Medulla oblongata (tissue), 1 donor: ENCODE measurements around the gene DDX39B.
"Not testable (repeated sequence)": the region's sequence is repeated elsewhere in the genome, so short reads cannot be mapped to it uniquely, and the experiment has no call there.

Experiments used
- DNase-seq: peaks from one replicate; pipeline ENCODE4 v3.0.0-alpha.2; 2015; ENCODE audit errors: extremely low spot score

The DDX39B gene

DNA sequence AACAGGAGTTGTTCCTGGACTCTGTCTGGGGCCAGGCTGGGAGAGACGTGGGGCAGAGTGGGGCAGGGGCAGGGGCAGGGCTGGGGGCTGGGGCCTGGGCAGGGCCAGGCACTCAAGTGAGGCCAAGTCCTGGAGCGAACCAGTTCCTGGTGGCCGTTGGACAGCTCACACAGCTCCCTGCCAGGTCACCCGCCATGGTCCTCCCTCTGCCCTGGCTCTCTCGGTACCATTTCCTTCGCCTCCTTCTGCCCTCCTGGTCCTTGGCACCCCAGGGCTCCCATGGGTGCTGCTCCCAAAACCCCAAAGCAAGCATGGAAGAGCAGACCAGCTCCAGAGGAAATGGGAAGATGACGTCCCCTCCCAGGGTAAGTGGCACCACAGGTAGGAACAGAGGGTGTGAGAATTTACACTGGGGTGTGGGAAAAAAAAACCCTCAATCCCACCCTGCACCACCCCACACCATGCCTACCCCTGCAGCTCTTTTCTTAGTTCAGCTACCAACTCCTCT lies 12.9 kb downstream of the DDX39B start, which contains the start of gene MCCD1:
Gene MCCD1, plus strand, starts transcription at position 142 of the 508 bp plus-strand sequence. Its CDS starts 53 bp downstream, at position 195.
- DNase-seq = no peak

DNA sequence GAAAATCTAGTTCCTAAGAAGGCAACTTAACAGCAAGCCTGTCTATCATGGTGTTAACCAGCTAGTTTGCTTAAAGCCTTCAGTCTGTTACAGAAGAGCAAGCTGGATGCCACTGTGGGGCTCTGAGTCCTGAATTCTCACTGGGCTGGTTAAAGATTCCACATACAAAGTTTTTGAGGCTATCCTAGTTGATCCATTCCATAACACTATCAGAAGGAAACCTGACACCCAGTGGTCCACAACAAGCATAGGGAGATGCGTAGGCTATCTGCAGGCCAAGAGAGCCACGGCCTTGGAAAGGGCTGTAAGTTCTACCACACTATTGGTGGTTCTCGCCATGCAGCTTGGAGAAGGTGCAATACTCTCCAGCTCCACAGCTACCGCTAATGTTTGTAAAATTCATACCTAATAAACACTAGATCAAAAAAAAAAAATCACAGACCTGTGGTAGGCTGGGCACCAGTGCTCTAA lies 13.5 kb downstream of the DDX39B start:
- no peak for DNase-seq

DNA sequence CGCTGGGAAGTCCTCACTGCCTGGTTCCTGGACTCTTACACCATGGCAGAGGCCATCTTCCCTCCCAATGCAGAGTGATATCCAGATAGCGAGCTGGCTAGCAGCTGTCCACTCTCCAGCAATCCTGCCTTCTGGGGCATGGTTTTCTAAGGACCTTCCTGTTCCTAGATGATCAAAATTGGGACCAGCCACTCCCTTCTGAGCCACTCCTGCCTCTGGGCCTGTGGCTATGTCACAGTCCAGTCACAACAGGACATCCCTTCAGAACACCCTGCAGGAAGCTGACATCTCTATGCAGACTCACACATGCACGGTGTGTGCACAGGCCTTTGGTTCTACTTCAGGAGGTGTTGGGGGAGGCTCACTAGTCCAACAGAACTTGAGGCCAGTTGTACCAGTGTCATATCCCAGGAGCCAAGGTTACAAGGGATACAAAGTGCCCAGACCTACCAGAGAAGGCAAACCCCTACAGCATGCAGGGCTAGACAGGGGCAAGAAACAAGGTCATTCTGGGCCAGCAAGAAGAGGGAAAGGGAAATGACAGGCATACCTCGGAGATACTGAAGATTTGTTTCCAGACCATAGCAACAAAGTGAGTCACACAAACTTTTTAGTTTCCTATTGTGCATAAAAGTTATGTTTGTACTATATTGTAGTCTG lies 15.7 kb downstream of the DDX39B start:
- DNase-seq = no peak

DNA sequence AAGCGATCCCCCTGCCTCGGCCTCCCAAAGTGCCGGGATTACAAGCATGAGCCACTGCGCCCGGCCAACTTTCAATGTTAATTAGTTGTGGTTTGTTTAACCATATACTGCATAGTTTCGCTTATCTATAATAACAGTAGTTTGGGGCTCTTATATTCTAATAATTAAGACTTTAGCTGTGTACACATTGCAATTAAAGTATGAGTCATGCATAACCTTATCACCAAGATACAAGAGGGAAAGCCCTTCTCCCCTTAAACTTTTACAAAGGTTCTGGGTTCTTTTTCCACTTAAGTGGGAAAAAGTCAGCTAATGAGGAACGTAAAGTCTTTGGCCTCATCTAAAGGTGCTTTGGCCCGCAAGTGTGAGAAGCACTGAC lies 16.3 kb downstream of the DDX39B start:
- no peak for DNase-seq

DNA sequence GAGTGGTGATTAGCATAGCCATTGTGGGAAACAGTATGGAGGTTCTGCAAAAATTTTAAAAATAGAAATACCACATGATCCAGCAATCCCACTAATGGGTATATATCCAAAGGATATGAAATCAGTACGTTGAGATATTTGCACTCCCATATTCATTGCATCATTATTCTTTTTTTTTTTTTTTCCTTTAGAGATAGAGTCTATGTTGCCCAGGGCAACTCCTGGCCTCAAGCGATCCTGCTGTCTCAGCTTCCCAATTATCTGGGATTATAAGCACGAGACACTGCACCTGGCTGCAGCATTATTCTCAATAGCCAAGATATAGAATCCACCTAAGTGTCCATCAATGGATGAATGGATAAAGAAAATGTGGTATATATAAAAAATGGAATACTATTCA lies 20.0 kb downstream of the DDX39B start:
- DNase-seq = no peak

DNA sequence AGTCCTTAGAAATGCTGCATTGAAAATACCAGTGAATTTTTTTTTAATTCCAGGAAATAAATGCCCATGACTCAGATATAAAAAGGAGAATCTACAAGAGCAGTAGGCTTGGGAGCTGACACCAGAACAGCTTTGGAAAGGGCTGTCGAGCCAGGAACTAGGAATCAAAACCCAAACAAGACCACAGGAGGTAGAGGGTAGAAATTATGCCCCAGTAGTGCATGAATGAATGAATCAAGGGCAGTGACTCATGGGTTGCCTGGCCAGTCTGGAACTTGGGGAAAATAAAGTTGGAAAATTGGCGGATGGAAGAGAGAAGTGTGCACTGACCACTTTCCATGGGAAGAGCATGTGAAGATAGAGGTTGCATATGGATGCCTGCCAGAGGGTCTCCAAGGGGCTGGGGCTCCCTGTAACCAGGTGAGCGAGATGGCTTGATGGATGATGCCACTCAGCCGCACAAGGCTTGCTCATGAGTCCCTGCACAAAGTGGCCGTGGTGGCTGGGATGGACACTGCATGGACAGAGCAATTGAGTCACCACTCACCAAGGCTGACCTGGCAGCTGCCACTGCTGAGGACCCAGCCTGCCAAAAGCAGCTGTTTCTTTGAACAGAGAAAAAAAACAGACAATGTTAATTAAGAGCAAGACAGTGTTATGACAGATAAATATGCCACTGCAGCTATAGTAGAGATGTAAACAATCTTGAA lies 28.2 kb downstream of the DDX39B start:
- no peak for DNase-seq

DNA sequence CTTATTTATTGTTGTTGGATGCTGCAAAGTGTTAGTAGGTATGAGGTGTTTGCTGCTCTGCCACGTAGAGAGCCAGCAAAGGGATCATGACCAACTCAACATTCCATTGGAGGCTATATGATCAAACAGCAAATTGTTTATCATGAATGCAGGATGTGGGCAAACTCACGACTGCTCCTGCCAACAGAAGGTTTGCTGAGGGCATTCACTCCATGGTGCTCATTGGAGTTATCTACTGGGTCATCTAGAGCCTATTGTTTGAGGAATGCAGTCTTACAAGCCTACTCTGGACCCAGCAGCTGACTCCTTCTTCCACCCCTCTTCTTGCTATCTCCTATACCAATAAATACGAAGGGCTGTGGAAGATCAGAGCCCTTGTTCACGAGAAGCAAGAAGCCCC lies 31.8 kb downstream of the DDX39B start:
- DNase-seq = no peak

DNA sequence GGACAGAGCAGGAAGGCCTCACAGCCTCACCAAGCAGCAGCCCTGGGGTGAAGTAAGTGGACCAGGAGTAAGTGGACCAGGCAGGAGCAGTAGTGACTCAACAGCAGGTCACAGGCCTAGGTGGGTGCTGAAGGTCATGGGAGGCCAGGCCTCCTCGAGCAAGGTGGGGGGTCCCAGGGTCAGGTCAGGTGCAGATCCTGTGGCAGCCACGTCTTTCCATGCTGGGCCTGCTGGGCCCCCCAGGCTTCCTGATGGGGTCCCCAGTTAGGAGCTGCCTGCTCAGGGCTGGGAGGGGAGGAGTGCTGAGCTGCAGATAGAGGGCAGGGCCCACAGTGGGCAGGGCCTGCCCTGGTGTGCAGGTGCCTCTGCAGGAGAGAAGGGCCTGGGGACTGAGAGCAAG lies 32.8 kb downstream of the DDX39B start:
- DNase-seq = not testable (repeated sequence)

DNA sequence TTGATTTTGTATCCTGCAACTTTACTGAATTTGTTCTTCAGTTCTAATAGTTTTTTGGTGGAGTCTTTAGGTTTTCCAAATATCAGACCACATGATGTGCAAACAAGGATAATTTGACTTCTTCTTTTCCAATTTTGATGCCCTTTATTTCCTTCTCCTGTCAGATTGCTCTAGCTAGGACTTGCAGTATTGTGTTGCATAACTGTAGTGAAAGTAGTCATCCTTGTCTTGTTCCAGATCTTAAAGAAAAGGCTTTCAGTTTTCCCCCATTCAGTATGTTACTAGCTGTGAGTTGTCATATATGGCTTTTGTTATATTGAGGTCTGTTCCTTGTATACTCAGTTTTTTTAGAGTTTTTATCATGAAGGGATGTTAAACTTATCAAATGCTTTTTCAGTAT lies 39.2 kb downstream of the DDX39B start:
- no peak for DNase-seq

DNA sequence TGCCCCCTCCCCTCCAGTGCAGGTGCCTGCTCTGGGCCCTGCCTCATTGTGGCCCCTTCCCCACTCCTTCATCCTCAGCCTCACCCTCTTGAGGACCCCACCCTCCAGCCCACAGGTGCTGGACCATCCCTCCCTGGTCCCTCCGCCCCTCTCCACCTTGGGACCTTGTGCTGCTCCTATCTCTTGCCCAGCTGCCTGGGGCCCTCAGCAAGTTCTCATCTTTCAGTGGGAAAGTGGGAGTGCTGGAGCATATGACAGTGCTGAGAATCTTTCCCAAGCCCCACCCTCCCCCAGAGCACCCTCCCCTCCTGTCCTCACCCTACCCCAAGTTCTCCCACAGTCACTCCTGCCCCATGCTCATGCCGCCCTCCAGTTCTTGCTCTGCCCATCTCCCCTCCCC lies 42.2 kb downstream of the DDX39B start:
- not testable (repeated sequence) for DNase-seq

DNA sequence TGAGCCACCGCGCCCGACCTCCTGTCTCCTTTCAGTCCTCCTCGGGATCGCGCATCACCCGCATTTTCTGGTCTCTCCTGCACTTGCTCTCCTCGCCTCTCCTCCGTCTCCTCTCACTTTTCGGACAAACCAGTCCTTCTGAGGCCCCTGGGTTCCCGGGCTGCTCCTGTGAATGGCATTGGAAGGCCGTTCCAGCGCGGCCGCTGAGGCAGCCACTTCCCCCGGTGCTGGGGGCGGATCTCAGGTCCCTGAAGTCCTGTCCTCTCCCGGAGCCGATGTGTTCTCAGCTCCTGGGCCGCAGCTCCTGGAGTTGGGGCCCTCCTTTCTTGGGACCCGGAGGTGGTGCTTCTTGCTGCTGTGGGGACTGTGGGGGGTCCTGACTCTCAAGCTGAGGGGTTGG lies 43.1 kb downstream of the DDX39B start:
- DNase-seq = no peak

DNA sequence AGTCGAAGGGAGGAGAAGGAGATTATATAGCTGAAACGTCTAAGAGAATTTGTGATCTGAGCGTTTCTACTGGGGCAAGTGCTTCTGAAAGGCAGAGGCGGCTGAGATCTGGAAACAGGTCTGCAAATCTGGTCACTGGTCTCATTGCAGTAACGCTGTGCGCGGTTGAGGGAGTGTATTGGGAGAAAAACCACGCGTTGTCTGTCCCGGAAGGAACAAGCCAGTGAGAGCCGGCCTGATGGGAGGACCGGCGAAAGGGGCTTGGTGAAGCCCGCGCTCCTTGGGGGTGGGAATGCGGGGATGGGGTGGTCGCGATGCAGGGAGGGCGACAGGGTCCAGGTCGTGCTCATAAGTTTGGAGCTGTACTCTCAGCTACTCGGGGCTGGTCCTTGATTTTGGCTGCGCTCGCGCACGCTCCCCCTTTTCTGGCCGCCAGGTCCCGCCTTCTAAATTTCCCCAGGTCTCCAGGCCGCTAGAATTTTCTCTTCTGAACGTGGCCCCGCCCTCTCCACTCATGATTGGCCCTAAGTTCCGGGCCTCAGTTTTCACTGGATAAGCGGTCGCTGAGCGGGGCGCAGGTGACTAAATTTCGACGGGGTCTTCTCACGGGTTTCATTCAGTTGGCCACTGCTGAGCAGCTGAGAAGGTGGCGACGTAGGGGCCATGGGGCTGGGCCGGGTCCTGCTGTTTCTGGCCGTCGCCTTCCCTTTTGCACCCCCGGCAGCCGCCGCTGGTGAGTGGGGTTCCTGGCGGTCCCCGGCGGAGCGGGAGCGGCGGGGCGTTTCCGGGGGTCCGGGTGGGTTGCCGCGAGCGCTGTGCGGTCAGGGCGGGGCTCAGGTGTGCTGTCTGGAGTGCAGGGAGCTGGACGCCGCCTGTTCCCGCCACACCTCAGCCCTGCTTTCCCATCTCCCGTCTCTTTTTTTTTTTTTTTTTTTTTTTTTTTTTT lies 44.0 kb downstream of the DDX39B start, which contains the start of gene MICB:
Gene MICB, plus strand, starts transcription at position 615 of the 946 bp plus-strand sequence. Its CDS starts 49 bp downstream, at position 664.
- peak; percentile 65 for DNase-seq

DNA sequence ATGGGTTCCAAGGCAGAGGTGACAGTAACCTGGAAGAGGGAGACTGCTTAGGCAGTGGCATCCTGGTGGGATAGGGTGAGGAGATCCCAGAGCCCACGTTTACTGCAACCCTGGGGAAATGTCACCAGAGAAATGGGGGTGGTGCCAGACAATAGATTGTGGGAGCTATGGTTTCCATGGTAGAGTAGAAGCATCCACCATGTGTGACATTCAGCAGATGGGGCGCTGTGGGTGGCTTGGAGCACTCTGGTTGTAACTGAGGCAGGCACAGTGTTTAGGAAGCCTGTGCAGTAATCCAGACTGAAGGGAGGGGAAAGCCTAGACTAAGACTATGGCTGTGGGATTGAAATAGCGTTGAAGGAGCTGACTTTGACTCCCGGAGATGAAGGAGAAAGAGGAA lies 45.0 kb downstream of the DDX39B start:
- DNase-seq = not testable (repeated sequence)

DNA sequence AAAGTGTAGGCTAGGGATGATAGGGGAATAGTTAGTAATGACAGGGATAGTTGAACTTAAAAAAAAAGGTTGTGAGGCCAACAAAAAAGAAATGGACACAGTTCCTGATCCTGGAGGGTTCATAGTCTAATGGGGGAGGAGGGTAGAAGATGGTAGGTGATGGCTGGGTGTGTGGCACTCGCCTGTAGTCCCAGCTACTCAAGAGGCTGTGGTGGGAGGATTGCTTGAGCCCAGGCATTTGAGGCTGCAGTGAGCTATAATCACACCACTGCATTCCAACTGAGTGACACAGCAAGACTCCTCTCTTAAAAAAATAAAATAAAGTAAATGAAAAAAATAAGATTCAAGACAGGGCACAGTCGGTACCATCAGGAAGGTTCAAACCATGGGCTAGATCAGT lies 46.2 kb downstream of the DDX39B start:
- no peak for DNase-seq

DNA sequence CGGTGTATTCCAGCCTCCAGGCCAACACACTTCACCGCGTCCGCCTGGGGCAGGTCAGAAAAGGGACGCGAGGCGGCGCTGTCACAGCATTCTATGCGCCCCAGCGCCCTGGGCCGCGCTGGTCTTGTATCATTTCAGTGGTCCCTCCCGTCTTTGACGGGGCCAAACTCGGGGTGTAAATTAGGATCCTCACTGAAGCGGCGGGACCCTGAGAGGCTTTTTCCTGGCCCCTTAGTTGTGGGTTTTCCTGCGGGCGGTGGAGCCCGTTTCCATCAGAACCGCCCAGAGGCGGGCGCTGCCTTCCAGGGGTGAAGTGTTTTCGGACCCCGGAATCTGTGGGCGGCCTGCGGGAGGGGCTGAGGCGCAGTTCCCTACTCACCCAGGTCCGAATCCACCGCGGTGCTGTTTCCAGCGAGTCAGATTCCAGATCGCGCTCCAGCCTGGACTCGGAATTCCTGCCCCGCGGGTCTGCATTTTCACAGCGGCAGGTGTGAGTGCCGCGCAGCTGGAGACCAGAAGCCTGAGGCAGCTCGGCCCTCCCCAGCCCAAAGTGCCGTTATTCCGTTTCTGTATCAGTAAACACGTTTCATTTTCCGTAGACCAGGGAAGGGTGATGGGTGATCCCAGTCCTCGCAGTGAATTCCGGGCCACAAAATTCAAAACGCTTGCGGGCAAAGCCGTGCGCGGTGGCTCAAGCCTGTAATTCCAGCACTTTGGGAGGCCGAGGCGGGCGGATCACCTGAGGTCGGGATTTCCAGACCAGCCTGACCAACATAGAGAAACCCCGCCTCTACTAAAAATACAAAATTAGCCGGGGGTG lies 47.7 kb downstream of the DDX39B start:
- peak; percentile 76 for DNase-seq

DNA sequence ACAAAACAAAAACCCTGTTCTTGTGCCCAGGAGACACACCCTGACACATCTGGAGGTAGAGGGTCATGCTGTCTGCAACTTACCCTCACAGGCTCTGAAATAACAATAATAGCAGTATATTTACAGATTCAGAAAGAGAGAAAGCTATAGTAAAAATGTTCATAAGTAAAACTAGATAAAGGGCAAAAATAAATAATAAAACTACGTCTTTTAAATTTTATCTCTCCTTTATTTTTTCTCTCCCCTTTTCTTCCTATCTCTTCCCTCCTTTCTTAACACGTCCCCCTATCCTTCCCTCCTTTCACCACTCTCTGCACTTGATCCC lies 48.3 kb downstream of the DDX39B start:
- not testable (repeated sequence) for DNase-seq

DNA sequence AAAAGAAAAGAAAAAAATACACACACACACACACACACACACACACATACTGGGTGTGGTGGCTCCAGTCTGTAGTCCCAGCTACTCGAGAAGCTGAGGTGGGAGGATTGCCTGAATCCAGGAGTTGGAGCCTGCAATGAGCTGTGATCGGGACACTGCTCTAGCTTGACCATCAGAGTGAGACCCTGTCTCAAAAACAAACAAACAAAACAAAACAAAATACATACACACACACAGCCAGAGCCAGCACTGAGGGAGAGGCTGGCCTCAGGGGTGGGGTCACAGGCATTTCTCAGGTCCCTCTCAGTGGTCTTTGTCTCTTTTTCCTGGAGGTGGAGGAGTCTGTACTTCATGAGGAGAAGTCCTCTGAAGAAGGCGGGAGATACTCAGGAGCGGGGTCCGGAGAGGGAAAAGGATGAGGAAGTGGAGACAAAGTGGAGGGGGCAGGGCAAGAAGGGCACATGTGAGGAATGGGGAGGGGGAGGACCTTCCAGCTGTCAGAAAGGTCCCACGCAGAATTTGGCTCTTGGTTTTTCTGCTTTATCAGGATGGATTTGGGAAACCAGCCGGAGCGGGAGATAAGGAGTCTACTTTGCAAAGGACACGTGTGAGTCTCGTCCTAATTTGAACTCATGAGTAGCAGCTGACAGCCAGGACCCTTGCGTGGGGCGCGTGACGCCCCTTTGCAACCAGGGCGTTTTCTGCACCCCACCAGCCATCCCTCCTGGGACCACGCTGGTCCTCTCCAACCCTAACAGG lies 51.5 kb downstream of the DDX39B start:
- DNase-seq = no peak

DNA sequence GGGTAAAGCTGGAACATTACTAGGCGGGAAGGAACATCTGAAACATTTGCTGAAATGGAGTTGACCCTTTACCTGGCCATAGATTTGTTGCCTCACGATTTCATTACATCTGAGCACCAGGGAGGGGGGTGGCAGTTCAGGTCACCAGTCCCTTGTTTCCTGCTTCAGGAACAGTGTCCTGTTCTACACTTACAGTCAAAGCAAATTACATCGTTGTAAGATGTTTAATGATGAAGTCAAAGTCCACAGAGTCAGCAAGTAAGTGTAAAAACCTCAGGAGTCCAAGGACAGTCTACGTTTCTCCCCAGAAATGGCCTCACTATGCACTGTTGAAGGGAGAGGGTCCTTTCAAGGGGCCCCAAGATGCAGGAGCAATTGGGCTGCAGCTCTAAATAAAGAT lies 52.7 kb downstream of the DDX39B start:
- no peak for DNase-seq

DNA sequence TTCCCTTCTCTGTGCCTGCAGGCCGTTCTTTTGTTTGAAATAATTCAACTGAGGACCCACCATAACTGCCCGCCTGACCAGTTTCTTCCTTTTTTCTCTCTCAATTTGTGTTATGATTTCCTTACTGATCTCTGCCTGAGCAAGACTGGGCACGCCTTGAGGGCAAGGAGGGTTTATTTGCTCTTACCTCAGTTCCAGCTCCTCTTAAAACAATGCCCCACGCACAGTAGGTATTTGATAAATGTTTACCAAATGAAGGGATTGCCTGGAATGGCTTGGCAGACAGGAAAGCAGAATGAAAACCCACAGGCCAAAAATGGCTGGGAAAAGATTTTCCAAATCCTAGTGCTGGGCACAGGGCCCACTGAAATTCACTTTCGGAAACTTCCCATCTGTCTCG lies 54.1 kb downstream of the DDX39B start:
- DNase-seq = not testable (repeated sequence)

DNA sequence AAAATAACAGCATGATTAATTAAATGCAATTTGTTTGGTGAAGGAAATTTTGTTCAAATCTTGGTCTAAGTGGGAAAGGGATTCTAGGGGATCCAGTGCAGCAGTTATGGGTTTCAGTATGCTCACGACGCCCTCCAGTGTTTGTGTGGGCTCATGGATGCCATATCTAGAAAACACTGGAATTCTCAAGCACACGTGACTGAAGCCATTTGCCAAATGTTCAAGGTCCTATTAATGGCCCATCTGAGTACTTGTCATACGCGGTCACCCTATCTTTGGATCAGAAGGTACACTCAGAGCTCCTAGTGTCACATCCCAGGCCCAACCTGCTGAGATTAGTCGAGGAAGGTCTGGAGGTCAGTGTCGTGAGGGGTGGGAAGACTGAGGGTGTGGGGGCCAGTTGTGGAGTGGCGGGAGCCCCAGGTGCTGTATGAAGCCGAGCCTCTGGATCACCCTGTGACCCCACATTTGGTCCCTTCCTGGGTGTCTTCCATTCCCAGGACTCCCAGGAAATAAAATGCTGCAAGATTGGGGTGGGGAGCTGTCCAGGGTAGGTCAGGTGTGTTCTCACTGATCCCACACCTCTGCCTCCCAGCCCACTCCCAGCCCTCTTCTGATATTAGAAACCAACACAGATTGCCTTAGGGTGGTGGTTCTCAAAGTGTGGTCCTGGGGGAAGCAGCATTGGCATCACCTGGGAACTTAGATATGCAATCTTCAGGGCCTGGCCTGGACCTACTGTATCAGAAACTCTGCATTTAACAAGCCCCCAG lies 55.6 kb downstream of the DDX39B start:
- DNase-seq = not testable (repeated sequence)
